Vagina (tissue), 2 donors: ENCODE measurements around the gene DMD.

Experiments used
- POLR2A ChIP-seq, 2 donors: fragments of 450-650 bp; IDR thresholded peaks; one replicate each; pipeline ENCODE4 v1.6.1; 2017; ENCODE audit warnings: antibody characterized with exemption in 2 of 2, mild to moderate bottlenecking in 2 of 2, moderate library complexity in 2 of 2
- POLR2AphosphoS5 ChIP-seq, 2 donors: sonication (generic); formaldehyde crosslinking; IDR thresholded peaks; one replicate each; pipeline ENCODE4 v1.9.0; 2017; ENCODE audit warnings: antibody characterized with exemption in 2 of 2, mild to moderate bottlenecking in 2 of 2, low read depth in 1 of 2; ENCODE audit not compliant: insufficient read depth in 1 of 2
- TF ChIP-seq, protein P1 (sequence below), 3 experiments: fragments of 450-650 bp in 2 of 3; fragments of 200-600 bp in 1 of 3; sonication (generic) in 1 of 3; IDR thresholded peaks; one replicate each; pipeline ENCODE4 v1.5.1; 2017 to 2019; ENCODE audit warnings: antibody characterized with exemption in 3 of 3, mild to moderate bottlenecking in 2 of 3, moderate library complexity in 2 of 3

DNA sequence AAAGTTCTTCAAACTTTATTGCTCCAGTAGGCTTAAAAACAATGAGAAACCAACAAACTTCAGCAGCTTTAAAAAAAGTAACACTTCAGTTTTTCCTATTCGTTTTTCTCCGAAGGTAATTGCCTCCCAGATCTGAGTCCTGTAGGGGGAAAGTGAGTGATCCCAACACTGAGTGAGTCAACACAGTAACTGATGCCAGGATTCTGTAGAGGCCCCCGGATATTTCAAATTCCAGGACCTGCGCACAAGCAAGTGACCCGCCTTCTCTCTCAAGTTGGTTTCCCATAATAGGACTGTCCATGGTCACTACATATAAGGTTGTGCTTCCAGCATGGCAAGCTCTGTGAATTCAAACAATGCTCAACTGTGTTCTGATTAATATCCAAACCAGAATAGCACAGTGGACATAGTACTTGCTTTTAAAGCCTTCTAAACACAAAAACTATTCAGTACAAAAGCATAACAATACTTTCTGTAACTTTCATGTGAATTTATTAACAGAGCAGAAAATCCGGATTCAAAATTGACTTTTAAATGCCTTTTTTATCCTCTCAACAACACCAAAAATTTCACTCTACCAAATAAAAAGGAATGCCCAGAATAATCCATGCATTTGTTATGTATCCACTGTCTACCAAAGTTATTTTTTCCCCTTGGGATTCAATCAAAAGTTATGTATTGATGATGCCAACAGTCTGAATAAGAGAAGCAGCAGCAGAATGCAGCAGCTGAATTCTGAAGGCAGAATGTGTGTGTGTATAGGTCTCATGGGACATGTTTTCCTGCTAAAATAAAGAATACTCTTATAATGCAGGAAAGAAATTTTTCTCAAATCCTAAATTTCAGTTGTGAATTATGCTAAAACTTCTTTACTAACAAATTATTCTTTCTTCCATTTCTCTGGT lies at the start of gene DMD:
- no peak for TF ChIP-seq POLR2A (IDR thresholded peaks at IDR 0.05)
- no peak for TF ChIP-seq POLR2AphosphoS5 (IDR thresholded peaks at IDR 0.05; ENCODE audit: insufficient read depth in 1 of 2, low read depth in 1 of 2)
- TF ChIP-seq, protein P1, sequence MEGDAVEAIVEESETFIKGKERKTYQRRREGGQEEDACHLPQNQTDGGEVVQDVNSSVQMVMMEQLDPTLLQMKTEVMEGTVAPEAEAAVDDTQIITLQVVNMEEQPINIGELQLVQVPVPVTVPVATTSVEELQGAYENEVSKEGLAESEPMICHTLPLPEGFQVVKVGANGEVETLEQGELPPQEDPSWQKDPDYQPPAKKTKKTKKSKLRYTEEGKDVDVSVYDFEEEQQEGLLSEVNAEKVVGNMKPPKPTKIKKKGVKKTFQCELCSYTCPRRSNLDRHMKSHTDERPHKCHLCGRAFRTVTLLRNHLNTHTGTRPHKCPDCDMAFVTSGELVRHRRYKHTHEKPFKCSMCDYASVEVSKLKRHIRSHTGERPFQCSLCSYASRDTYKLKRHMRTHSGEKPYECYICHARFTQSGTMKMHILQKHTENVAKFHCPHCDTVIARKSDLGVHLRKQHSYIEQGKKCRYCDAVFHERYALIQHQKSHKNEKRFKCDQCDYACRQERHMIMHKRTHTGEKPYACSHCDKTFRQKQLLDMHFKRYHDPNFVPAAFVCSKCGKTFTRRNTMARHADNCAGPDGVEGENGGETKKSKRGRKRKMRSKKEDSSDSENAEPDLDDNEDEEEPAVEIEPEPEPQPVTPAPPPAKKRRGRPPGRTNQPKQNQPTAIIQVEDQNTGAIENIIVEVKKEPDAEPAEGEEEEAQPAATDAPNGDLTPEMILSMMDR (IDR thresholded peaks at IDR 0.05) = no peak
